ENCODE measurements around the gene GGCT.
"Not testable (repeated sequence)": the region's sequence is repeated elsewhere in the genome, so short reads cannot be mapped to it uniquely, and the experiment has no call there.

The GGCT gene

DNA sequence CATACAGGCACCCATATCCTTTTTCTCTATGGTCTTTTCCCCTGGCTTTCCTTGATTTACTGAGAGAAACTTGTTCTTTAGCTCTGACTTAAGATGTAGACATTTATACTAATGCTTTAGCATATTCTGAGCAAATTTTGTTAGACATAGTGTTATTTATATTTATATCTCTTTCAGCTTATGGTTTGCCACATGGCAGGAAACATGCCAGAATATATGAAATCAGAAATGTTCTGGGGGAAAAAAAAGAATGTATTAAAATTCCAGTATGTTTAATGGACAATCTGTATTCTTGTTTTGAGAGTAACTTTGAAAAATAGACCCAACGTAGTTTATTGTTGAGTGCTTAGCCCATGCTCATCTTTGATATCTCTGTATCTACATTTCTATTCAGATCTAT is 10.1 kb upstream of the GGCT start:
- DNase-seq, result no peak

DNA sequence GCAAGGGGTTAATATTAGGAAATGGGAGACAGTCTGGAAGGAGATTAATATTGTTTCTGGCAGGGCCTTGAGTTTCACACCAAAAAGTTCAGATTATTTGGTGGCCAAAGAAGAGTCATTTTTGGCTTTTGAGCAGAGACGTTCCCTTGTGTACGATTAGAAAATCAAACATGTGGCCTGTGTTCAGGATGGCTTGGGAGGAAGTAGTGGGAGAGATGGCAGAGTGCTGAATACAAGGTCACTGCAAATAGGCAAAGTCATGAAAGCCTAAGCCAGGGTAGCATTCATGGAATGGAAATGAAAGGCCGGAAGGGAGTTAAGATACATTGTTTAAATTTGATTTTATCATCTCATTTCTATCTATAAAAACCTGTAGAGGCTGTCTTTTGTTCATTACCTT is 9.5 kb upstream of the GGCT start:
- DNase-seq, result no peak

DNA sequence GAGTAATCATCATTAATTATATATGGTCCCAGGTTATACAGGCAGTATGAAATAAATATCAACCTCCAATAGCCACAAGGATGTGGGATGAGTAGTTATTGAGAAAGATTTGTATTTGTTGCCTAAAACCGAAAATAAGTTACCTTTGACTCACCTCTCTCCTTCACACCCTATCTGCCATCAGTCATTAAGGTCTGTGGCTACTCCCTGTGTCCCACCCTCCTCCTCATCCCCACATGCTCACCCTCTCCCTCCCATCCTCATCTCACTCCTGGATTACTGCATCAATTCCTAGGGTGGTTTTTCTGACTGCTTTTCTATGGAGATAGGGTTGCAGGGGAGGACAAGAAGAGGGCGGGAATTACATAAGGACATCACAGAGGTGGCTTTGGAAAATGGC is 9.1 kb upstream of the GGCT start:
- no peak for DNase-seq

DNA sequence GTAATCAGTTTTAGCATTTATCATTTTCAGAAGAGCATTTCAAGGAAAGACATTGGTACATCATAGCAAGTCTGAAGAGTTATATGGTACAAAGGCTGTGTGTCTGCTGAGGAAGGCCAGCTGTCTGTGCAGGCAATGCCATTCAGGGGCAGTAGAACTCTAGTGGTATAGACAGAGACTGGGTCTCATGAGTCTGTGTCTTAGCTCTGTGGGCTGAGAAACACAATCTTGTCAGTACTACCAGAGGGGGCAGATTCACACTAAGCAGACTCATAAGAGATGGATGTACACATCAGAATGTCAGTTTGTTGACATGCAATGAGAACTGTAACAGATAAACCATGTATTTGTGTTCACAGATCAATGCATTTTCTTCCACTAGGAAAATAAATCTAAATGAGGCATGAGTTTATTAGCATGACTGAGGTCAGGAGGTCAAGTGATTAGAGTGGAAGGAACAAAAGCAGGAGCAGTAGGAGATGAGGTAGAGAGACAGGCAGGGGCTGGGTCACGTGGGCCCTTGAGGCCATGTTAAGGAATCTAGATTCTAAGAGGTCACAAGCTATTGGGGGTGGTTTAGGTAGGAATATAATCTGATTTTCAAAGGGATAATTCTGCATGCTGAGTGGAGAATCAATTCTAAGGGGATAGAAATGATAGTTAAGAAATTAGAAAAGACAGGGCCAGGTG is 7.5 kb upstream of the GGCT start:
- no peak for DNase-seq

DNA sequence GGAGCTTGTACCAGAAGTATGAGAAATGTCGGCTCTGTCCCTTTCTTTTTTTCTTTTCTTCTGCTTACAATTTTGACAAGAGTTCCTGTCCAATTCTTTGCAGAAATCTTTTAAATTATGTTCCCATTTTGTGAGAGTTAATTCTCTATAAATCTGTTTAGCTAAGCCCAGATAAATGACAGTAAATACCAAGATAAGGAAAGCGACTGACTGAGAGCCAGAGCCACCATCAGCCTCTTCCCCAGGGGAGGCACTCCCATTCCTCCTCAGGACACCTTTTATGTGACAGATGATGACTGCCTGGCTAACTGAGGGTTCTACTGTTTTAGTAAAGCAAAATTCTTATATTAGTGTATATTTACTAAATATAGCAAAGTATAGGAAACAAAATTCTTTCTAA is 6.9 kb upstream of the GGCT start:
- no peak for DNase-seq

DNA sequence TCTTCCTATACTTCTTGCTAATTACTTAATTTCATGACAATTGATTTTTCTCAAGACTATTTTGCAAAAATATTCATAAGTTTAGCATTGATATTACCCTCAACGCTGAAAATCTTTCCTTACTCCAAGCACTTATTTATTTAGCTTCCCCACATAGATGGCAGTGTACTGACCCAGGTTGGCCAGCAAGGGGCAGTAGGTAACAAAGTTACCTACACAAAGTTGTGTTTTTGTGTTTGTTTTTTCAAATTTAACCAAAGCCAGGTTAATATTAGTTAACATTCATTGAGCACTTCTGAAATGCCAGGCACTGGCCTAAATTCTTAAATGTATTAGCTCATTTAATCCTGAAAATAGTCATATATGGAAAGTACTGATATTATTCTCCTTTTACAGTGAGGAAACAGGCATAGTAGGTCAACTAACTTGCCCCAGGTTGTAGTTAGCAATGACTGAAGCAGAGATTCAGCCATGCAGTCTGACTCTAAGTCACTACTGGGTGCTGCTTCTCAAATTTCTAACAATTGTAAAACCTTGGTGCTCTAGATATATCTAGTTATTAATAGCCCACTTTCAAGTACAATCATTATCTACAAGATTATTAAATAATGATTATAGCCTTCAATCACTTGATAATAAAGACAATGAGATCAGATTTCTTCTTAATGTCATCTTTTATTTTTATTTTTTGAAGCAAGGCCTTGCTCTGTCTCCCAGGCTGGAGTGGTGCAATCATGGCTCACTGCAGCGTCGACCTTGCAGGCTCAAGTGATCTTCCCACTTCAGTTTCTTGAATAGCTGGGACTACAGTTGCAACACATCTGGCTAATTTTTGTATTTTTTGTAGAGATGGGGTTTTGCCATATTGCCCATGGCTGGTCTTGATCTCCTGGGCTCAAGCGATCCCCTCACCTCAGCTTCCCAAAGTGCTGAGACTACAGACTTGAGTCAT is 5.8 kb upstream of the GGCT start:
- no peak for DNase-seq

DNA sequence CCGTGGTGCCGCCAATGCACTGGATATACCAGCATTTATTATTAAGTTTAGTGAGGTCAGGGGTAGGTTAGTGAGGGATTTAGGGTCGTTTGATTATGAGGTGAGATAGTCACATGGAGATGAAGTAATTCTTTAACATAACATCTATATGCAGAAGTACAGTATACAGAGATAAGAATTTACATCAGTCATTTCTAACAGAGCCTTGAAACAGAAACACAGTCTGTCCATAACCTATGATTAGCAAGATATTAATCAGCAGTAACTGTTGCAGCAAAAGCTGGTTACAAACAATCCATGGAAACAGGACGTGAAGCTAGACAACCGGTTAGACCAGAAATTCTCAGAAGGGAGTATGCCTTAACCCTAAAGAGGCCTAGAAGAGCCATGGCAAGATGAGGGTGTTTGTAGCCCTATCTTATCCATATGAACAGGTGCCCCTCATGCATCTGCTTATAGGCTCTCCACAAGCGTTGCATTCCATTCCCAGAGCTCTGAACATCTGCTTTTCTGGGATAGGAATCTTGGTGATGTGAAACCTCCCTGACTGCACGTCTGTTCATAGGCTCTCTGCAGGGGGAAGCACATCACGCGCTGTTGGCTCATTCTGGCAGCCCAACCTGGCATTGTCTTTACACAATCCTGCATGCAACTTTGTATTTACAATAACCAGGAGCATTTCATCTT is 4.7 kb upstream of the GGCT start:
- not testable (repeated sequence) for DNase-seq

DNA sequence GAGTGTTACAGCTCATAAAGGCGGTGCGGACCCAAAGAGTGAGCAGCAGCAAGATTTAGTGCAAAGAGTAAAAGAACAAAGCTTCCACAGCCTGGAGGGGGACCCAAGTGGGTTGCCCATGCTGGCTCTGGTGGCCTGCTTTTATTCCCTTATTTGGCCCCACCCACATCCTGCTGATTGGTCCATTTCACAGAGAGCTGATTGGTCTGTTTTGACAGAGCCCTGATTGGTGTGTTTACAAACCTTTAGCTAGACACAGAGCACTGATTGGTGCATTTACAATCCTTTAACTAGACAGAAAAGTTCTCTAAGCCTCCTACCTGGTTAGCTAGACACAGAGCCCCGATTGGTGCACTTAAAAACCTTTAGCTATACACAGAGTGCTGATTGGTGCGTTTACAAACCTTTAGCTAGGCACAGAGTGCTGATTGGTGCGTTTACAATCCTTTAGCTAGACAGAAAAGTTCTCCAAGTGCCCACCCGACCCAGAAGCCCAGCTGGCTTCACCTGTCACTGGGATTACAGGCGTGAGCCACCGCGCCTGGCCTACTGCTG is 2.8 kb upstream of the GGCT start:
- DNase-seq, result not testable (repeated sequence)

DNA sequence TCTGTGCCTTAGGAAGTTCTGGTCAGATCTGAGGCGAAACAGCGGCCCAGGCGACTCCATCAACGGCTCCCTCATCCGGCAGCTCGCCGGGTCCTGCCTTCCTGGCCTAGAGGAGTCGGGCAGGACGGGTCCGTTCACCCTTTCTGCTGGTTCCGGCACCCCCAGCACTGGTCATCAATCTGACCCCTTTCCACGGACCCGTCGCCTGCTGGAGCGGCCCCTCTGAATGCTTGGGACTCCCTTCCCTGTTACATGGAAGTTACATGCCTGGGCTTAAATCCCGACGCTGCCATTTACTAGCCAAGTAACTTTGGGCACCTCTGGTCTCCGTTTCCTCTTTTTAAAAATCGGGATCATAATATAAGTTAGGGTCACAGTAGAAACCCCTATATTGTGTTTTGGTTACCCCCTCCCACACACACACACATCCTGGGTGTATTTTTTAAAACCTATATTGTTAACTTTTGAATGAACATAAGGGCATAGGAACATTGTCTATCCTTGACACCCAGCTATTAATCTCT is 607 bp upstream of the GGCT start:
- DNase-seq, result no peak

DNA sequence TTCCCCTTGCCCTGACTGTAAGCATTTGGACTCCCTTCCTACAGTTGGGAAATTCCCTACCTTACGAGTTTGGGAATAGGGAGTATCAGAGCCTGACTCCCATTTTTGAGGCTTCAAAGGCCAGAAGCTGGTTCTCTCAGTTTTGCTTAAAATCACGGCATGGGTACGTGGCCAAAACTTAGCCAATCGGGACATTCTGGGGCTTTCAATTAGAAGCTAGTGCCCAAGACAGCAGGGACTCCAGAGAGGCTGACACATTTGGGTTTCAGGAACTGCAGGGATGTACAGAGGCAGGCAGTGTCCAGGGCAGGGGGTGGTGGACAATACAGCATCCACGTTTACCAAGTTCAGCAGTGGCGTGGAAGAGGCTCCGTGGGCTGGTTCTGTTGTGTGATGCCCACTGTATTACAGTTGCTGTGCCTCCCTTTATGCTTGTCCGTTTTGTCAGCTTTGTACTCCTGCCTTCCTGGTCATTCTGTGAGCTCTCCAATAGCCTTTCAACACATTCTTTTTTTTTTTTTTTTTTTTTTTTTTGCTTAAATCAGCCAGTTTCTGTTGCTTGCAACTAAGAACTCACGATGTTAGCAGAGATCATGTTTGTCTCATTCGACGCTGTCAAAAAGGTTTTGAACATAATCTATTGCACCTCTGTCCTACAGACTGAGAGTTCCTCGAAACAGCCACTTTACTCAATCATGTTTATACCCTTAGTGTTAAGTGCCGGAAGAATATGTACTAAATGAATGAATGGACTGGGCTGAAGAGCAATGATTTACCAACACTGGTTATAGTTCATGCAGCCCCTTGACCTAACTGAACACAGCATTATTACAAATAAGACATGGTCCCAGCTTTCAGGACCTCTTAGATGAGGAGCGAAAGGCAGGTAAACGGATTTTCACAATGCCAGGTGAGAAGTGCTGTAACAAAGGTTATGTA is 1.1 kb downstream of the GGCT start:
- no peak for DNase-seq

DNA sequence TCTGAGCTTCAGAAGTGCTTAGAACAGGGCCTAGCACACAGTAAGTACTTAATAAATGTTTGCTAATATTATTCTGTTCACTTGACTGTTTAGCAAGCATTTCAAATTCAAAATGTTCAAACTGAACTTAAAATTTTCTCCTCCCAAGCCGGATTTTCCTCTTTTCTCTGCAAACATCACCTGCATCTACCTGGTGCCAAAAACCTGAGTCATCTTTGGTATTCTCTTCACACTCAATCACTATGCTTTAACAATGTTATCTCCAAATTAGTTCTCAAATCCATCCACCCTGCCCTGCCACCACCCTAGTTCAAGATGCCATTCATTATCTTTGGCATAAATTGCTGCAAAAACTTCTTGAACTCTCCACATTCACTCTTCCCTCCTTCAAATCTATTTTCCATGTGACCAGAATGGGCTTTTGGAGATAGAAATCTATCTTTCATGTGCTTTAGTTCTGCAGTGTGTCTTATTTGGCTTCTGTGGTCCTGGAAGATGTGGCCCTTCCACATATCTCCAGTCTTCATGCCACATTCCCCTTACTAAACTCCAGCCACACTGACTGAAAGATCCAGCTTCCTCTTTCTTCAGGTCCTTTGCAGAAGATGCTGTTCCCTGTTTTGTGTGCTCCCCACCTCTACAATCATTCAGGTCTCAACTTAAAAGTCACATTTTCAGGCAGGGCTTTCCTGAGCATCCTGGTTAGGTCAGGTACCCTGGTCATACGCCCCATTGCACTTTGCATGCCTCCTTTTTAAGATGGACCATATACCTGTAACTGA is 2.0 kb downstream of the GGCT start:
- DNase-seq, result no peak

DNA sequence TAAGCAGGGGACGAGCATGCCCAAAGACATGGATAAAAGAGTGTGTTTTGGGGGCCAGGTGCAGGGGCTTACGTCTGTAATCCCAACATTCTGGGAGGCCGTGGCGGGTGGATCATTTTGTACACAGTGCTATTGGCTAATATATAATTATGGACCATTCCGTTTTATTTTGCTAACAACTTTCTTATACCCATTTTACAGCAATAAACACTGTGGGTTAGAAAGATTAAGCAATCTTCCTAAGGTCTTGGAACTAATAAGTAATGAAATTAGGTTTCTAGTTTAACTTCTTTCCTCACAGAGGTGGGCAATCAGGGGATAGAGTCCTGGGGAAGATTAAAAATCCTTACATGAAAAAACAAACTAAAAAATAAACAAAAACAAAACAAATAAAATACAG is 3.4 kb downstream of the GGCT start:
- no peak for DNase-seq

DNA sequence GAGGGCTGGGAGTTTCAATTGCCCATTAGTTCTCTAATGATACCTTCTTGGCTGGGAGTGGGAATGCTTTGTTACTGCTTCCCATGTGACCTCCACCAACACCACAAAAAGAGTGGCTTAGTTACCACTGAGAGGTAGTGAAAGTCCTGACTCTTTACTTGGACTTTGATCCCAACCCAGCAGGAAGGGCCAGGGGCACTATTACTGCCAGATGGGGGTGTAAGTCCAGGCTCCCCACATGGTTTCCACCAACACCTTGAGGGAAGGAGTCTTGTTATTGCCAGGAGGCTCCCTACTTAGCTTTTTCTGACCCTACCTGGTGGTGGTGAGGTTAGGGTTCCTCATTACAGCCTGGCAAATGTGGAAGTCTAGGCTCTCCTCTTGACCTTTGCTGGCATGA is 11.4 kb downstream of the GGCT start:
- no peak for DNase-seq

DNA sequence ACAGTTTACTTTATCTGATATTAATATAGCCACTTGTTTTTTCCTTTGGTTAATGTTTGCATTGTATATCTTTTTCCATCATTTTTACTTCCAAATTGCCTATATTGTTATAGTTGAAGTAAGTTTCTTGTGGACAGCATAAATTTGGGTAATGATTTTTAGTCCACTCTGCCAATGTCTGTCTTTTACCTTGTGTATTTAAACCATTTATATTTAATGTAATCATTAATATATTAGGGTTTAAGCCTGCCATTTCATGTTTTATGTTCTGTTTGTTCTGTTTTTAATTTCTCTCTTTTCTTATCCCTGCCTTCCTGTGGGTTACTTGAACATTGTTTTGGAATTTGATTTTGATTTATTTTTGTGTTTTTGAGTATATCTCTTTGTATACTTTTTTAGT is 13.2 kb downstream of the GGCT start:
- no peak for DNase-seq

DNA sequence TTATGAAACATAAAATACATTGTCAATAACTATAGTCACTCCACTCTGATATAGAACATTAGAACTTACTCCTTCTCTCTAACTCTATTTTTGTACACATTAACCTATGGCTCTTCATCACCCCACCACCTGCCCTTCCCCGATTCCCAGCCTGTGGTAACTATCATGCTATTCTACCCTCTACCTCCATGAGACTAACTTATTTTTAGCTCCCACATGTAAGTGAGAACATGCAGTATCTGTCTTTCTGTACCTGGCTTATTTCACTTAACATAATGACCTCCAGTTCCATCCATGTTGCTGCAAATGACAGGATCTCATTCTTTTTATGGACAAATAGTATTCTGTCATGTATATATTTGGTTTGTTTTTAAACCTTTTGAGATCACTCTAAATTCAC is 17.3 kb downstream of the GGCT start:
- no peak for DNase-seq

DNA sequence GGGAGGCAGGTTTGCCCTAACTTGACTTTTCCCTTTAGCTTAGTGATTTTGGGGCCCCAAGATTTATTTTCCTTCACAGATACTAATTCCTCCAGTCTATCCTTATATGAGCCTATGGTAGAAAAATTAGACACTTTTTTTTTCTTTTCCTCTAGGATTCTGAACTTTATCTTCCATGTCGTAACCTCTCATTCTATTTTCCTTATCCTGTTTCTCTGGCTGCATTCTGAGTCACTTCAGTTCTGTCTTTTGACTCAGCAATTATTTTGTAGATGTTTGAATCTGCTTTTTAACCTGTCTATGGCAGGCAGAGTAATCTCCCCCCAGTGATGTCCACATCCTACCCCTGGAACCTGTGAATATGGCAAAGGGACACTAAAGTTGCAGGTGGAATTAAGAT is 19.0 kb downstream of the GGCT start:
- no peak for DNase-seq

DNA sequence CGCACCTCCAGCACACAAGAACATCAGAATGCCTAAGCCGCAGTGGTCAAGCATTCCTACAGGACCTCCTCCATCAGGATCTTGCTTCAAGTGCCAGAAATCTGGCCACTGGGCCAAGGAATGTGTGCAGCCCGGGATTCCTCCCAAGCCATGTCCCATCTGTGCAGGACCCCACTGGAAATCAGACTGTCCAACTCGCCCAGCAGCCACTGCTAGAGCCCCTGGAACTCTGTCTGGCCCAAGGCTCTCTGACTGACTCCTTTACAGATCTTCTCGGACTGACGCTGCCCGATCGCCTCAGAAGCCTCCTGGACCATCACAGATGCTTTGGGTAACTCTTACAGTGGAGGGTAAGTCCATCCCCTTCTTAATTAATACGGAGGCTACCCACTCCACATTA is 23.2 kb downstream of the GGCT start:
- DNase-seq, result not testable (repeated sequence)

DNA sequence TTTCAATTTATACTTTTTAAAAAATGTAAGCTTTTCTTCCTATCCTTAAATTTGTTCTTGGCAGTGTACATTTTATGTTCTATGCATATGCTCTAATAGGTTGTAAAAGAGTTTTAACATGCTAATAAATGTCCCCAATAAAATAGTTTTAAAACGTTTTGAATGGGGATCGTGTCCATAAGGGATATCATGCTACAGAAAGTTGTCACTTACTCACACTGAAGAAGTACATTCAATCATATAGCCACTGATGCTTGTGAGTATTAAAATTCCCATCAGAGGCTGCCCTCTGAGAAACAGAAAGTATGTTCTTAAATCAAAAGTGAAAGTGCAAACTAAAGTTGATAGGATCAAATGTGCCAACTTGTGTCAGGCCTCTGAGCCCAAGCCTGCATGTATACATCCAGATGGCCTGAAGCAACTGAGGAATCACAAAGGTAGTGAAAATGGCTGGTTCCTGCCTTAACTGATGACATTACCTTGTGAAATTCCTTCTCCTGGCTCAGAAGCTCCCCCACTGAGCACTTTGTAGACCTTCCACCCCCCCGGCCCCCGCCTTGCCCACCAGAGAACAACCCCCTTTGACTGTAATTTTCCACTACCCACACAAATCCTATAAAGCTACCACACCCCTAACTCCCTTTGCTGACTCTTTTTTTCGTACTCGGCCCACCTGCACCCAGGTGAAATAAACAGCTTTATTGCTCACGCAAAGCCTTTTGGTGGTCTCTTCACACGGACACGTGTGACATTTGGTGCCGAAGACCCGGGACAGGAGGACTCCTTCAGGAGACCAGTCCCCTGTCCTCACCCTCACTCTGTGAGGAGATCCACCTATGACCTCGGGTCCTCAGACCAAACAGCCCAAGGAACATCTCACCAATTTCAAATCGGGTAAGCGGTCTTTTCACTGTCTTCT is 25.2 kb downstream of the GGCT start:
- no peak for DNase-seq

DNA sequence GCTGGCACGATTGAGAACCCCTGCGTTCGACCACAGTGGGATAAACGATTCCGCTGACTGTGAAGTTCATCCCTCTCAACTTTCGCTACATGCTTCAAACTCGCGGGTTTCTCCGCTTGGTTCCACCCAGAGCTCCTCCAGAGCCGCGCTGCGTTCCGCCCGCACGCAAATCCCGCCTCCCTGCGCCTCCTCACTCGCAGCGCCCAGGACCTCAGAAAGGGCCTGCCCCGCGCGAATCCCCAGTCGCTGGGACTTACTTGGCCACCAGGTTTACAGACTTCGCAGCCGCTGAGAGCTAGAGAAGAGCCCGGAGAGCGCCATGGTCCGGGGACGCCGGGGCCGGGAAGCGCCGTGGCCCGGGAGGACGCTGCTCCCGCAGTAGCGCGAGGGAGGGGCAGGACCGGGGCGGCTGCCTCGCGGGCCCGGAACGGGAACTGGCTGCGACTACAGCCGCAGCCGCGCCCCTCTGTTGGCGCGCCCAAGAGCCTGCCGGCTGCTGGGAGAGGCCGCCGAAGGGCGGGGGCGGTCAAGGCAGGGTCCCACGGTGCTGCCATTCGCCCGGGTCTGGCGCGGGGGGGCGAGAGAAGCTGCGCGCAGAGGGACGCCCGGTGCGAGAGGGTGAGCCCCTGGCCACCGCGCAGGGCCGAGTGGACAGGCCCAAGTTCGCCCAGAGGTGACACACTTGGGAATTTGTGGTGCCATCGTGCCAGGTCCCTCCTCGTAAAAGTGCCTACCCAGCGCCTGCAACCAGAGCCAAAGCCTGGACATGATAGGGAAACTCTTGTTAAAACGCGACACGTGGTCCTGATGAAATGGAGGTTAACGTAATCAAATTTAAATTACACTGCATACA is 26.1 kb downstream of the GGCT start, which contains the start of gene NOD1:
NOD1 (minus strand) TSS at position 436 of the 853 bp plus-strand sequence. CDS start 21,863 bp downstream, outside the sequence.
- DNase-seq, result peak; percentile 57
